Tibial artery (tissue), 4 donors: ENCODE data around the gene MYH7B.

Experiments used
- DNase-seq, 2 donors: peaks; one replicate each; pipeline ENCODE4 v3.0.0-alpha.2; 2019
- H3K27ac ChIP-seq, 2 donors: fragments of 200-600 bp; sonication (generic) in 1 of 2; 1 replicate in 1 of 2; 2 replicates in 1 of 2; pipeline ENCODE4 v1.5.1; 2018 to 2019; ENCODE audit warnings: mild to moderate bottlenecking in 1 of 2
- H3K27me3 ChIP-seq, 2 donors: fragments of 200-600 bp; sonication (generic) in 1 of 2; one replicate each; pipeline versions ENCODE4 v1.5.1 to v1.6.0; 2016 to 2019
- H3K36me3 ChIP-seq, 3 donors: fragments of 200-600 bp; sonication (generic) in 2 of 3; one replicate each; pipeline ENCODE4 v1.5.1; 2016 to 2019; ENCODE audit warnings: mild to moderate bottlenecking in 2 of 3
- H3K4me1 ChIP-seq, 4 donors: fragments of 200-600 bp; sonication (generic) in 2 of 4; 1 replicate in 3 of 4; 2 replicates in 1 of 4; pipeline ENCODE4 v1.5.1; 2016 to 2019
- H3K4me3 ChIP-seq, 2 donors: fragments of 200-600 bp; sonication (generic) in 1 of 2; 1 replicate in 1 of 2; 2 replicates in 1 of 2; pipeline ENCODE4 v1.5.1; 2018 to 2019; ENCODE audit warnings: mild to moderate bottlenecking in 2 of 2
- H3K9me3 ChIP-seq, 3 donors: fragments of 200-600 bp; sonication (generic) in 1 of 3; one replicate each; pipeline ENCODE4 v1.5.1; 2016 to 2019
- intact Hi-C: fragments of 100-400 bp; cut with DNase I; formaldehyde crosslinking; loops from one replicate; pipeline ENCODE4 v1.15.0; 2023; ENCODE audit warnings: low total_unique reads
- TF ChIP-seq, protein P1 (sequence below), 2 experiments: fragments of 200-600 bp in 1 of 2; fragments of 450-650 bp in 1 of 2; IDR thresholded peaks; one replicate each; pipeline ENCODE4 v1.5.1; 2017 to 2019; ENCODE audit warnings: antibody characterized with exemption in 2 of 2, mild to moderate bottlenecking in 1 of 2, moderate library complexity in 1 of 2

MYH7B gene

DNA sequence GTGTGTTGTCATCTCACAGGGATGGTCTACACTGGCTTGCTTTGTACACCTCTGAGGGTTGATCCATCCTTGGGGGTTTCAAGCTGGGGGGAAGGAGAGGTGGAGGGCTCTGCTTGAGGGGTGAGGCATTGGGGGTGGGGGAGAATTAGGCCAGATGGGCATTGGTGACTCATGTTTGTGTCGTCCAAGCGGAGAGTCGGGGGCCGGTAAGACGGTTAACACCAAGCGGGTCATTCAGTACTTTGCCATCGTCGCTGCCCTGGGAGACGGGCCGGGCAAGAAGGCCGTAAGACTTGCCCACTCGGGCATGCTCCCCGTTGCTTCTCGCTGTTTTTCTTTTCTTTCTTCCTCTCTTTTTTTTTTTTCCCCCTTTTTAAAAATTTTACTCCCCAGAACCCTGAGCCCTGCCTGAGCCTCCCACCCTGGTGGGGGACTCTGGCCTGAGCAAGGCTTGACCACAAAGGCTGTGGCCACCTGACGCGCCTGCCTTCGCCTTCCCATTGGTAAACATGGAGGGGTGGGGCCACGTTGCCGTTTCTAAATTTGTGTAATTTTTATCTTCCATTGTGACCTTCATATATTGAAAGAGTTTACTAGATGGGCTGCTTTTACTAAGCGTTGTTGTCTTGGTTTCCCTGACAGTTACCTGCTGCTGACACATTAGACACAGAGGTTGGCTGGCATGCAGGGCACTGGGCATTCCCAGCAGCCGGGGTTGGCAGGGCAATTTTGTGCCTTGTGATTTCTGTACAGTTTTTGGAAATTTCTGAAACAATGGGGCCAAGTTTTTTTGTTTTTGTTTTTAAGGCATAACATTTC lies 26.8 kb downstream of the MYH7B start:
- TF ChIP-seq, protein P1, sequence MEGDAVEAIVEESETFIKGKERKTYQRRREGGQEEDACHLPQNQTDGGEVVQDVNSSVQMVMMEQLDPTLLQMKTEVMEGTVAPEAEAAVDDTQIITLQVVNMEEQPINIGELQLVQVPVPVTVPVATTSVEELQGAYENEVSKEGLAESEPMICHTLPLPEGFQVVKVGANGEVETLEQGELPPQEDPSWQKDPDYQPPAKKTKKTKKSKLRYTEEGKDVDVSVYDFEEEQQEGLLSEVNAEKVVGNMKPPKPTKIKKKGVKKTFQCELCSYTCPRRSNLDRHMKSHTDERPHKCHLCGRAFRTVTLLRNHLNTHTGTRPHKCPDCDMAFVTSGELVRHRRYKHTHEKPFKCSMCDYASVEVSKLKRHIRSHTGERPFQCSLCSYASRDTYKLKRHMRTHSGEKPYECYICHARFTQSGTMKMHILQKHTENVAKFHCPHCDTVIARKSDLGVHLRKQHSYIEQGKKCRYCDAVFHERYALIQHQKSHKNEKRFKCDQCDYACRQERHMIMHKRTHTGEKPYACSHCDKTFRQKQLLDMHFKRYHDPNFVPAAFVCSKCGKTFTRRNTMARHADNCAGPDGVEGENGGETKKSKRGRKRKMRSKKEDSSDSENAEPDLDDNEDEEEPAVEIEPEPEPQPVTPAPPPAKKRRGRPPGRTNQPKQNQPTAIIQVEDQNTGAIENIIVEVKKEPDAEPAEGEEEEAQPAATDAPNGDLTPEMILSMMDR (IDR thresholded peaks at IDR 0.05): no peak
- Histone ChIP-seq H3K36me3 (no peaks in the 10 kb centered on the region), H3K27ac (no peak overlapping the region), H3K4me1 (no peaks in the 10 kb centered on the region), H3K4me3 (no peak overlapping the region), H3K9me3 (no peaks in the 10 kb centered on the region), H3K27me3 (peaks cover 0 to 69% of the 10 kb centered on the region in 2 donors)
- no peak for DNase-seq
- intact Hi-C loops: no loop called here

DNA sequence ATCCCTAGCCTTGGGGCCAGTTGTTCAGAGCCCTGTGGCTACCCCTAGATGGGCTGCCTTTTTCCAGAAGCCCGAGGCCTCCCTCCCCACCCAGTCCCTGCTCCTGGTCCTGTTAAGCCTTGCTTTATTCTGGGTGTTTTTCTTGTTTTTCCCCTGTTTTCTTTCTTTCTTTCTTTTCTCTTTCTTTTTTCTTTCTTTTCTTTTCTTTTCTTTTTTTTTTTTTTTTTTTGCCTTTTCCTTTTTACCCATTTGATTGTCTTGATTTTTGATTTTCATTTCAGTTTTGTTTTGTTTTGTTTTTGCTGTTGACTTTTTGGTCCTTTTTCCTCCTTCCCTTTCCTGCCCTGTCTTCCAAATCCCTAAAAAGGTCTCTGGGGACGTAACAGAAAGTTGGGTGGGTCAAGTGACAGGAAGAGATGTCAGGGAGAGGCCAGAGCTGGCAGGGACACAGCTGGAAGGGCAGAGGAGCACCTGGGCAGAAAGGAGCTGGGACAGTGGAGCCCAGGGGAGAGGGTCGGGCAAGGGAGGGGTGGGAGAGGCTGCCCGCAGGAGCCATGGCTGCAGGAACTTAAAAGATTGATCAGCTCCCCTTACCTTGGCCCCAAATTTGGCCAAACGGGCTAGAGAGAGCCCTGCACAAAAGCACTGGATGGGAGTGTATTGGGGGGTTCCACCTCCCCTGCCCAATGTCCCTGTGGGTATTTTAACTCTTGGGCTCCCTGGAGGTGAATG lies 27.6 kb downstream of the MYH7B start:
- Histone ChIP-seq H3K36me3 (no peaks in the 10 kb centered on the region), H3K27ac (no peak overlapping the region), H3K4me3 (no peak overlapping the region), H3K9me3 (no peaks in the 10 kb centered on the region), H3K27me3 (peaks cover 0 to 63% of the 10 kb centered on the region in 2 donors), H3K4me1 (peaks cover 0 to 6% (median 0%) of the 10 kb centered on the region in 4 donors)
- intact Hi-C loops: no loop called here
- no peak for DNase-seq
- TF ChIP-seq, protein P1 (IDR thresholded peaks at IDR 0.05): no peak

DNA sequence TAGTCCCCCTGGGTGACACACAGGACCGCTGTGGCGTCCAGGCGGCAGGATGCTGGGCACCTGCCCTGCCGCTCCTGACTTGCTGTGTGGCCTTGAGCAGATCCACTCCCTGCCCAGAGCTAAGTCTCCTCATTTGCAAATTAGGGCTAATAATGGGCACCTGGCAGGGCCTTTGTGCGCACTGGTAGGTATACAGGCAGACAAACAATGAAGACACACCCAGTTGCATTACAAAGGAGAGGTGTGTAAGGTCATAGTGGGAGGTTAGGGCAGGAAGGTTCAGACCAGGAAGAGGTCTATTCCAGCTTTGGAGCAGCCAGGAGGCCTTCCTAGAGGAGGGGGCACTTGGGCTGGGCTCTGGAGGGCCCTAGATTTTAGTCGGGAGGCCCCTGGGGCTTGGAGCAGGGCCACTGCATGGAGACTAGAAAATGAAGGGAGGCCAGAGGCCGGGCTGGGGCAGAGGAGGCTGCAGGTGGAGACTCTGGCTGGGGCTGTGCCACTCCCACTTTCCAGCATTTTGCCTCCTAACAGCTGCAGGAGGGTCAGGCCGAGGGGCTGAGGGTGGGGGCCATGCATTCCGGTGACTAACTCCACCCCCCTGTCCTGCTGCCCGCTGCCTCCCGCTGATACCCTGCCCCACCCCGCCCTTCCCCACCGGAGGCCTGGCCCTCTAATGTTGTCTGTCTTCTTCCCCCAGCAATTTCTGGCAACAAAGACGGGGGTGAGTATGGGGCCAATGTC lies 28.5 kb downstream of the MYH7B start:
- H3K4me1 ChIP-seq: peaks cover 0 to 6% (median 0%) of the 10 kb centered on the region in 4 donors
- TF ChIP-seq, protein P1 (IDR thresholded peaks at IDR 0.05): no peak
- no peak overlapping the region for H3K27ac ChIP-seq
- intact Hi-C loops: no loop called here
- no peaks in the 10 kb centered on the region for H3K9me3 ChIP-seq
- no peak overlapping the region for H3K4me3 ChIP-seq
- peaks cover 0 to 59% of the 10 kb centered on the region in 2 donors for H3K27me3 ChIP-seq
- no peaks in the 10 kb centered on the region for H3K36me3 ChIP-seq
- DNase-seq: no peak

DNA sequence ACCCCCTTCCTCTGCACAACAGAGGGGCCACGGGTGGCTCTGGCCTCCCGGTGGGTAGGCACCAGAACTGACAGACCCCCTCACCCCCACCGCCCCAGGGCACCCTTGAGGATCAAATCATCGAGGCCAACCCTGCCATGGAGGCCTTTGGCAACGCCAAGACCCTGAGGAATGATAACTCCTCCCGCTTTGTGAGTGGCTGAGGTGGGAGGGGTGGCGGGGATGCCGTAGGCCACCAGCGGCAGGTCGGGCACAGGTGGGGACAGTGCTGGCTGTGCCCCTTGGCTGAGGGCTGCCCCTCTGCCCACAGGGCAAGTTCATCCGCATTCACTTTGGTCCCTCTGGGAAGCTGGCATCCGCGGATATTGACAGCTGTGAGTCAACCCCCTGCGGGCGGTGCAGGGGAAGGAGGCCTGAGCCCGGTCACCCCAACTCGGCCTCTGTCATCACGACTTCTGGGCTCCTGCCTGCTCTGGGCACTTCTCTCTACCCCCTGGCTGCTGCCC lies 29.1 kb downstream of the MYH7B start:
- Histone ChIP-seq H3K27me3 (peaks cover 0 to 52% of the 10 kb centered on the region in 2 donors), H3K27ac (no peak overlapping the region), H3K36me3 (no peaks in the 10 kb centered on the region), H3K9me3 (no peaks in the 10 kb centered on the region), H3K4me1 (peaks cover 0 to 6% (median 0%) of the 10 kb centered on the region in 4 donors), H3K4me3 (no peak overlapping the region)
- TF ChIP-seq, protein P1 (IDR thresholded peaks at IDR 0.05): no peak
- intact Hi-C loops: no loop called here
- no peak for DNase-seq

DNA sequence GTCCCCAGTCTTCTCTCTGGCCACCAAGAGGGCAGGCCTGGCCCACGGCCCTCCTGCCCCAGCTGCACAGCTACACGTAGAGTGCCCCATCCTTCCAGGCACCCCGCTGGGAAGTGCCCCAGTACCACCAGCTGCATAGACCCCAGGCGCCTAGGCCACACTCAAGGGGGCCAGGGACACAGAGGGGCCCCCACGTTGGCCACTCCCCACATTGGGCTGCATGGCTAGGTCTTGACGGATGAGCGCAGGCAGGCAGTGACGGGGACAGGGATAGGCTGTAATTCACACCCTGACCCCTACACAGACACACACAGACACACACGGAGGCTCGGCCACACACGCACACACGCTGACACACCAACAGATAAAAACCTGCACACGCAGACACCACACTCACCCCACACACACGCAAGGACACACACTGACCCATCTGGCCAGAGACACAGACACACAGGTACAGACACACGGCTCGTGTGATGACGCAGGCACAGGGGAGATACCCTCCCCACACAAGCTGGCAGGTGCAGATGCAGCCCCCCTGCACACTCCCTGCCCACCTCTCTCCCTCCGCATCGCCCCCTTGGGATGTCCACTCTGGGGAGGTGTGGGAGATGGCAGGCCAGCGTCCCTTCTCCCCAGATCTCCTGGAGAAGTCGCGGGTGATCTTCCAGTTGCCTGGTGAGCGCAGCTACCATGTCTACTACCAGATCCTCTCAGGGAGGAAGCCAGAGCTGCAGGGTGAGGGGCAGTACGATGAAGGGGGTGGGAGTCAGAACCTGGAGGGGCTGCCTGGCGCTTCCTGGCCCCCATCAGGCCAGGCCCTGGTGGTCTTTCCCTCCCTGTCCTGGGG lies 30.0 kb downstream of the MYH7B start:
- intact Hi-C loops: no loop called here
- Histone ChIP-seq H3K4me3 (no peak overlapping the region), H3K9me3 (no peaks in the 10 kb centered on the region), H3K27ac (no peak overlapping the region), H3K27me3 (peaks cover 0 to 44% of the 10 kb centered on the region in 2 donors), H3K36me3 (no peaks in the 10 kb centered on the region), H3K4me1 (peaks cover 0 to 6% (median 0%) of the 10 kb centered on the region in 4 donors)
- no peak for DNase-seq
- TF ChIP-seq, protein P1 (IDR thresholded peaks at IDR 0.05): no peak
